Endothelial cell (in vitro differentiated cells): ENCODE results near the gene NDUFAF5. TPM values are rescaled to one million over a fixed set of nuclear protein-coding genes. Genes with fewer than 3 reads are reported as not detected.

Experiments used
- DNase-seq: peaks from one replicate; pipeline ENCODE4 v3.0.0; 2021; ENCODE audit warnings: low spot score
- H3K27ac Mint-ChIP-seq: one replicate; pipeline ENCODE4 v1.8.0; 2021; ENCODE audit warnings: mixed read lengths, inconsistent platforms; ENCODE audit not compliant: unreplicated experiment
- H3K27me3 Mint-ChIP-seq: one replicate; pipeline ENCODE4 v1.8.0; 2021; ENCODE audit warnings: mild to moderate bottlenecking, moderate library complexity, mixed read lengths, inconsistent platforms; ENCODE audit not compliant: unreplicated experiment
- H3K36me3 Mint-ChIP-seq: one replicate; pipeline ENCODE4 v1.8.0; 2021; ENCODE audit warnings: mild to moderate bottlenecking, low read depth, mixed read lengths, inconsistent platforms; ENCODE audit not compliant: unreplicated experiment
- H3K4me1 Mint-ChIP-seq: one replicate; pipeline ENCODE4 v1.8.0; 2021; ENCODE audit warnings: mild to moderate bottlenecking, mixed read lengths, inconsistent platforms; ENCODE audit not compliant: unreplicated experiment
- H3K4me3 Mint-ChIP-seq: one replicate; pipeline ENCODE4 v1.8.0; 2021; ENCODE audit warnings: mild to moderate bottlenecking, mixed read lengths, inconsistent platforms; ENCODE audit not compliant: unreplicated experiment
- H3K9me3 Mint-ChIP-seq: one replicate; pipeline ENCODE4 v1.8.0; 2021; ENCODE audit warnings: mixed read lengths, inconsistent platforms; ENCODE audit not compliant: unreplicated experiment
- total RNA-seq: library from RNA; stranded (reverse); fragmentation: NEBNext Ultra II Directional; extraction: Animal tissue kit (Norgen Biotek cat#: 25700); gene quantifications from one replicate; pipeline ENCODE4 v1.2.1, GENCODE V29; 2021; ENCODE audit not compliant: unreplicated experiment
- TF ChIP-seq, protein P1 (sequence below): fragments of 200-600 bp; sonication (generic); IDR thresholded peaks from one replicate; pipeline ENCODE4 v1.5.0; 2021; ENCODE audit warnings: antibody characterized with exemption; ENCODE audit not compliant: unreplicated experiment

NDUFAF5 gene
- total RNA-seq, 1 donor from 2014 or later, result 22.5 TPM

DNA sequence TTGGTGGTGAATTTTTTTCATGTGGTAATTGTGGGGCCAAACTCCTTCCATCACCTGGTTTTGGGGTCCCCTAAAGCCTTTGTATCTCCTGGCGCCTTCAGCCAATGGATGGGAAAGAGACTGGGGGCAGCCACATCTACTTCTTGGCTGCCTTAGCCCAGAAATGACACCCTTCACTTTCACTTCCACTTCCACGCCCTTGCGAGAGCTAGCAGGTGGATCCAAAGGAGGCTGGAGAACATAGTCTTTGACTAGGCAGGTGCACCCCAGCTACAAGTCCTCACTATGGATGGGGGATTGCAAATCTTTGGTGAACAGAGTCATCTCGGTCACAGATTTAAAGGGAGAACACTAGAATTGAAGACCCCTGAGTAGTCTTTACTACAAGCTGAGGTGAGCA, 70.8 kb downstream of the NDUFAF5 start:
- Mint-ChIP-seq H3K27ac (no peak overlapping the region), H3K9me3 (no peaks in the 10 kb centered on the region), H3K27me3 (peaks cover 3% of the 10 kb centered on the region), H3K36me3 (no peaks in the 10 kb centered on the region), H3K4me1 (peaks cover 3% of the 10 kb centered on the region), H3K4me3 (no peak overlapping the region)
- TF ChIP-seq, protein P1, sequence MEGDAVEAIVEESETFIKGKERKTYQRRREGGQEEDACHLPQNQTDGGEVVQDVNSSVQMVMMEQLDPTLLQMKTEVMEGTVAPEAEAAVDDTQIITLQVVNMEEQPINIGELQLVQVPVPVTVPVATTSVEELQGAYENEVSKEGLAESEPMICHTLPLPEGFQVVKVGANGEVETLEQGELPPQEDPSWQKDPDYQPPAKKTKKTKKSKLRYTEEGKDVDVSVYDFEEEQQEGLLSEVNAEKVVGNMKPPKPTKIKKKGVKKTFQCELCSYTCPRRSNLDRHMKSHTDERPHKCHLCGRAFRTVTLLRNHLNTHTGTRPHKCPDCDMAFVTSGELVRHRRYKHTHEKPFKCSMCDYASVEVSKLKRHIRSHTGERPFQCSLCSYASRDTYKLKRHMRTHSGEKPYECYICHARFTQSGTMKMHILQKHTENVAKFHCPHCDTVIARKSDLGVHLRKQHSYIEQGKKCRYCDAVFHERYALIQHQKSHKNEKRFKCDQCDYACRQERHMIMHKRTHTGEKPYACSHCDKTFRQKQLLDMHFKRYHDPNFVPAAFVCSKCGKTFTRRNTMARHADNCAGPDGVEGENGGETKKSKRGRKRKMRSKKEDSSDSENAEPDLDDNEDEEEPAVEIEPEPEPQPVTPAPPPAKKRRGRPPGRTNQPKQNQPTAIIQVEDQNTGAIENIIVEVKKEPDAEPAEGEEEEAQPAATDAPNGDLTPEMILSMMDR, result no peak
- DNase-seq, result no peak

DNA sequence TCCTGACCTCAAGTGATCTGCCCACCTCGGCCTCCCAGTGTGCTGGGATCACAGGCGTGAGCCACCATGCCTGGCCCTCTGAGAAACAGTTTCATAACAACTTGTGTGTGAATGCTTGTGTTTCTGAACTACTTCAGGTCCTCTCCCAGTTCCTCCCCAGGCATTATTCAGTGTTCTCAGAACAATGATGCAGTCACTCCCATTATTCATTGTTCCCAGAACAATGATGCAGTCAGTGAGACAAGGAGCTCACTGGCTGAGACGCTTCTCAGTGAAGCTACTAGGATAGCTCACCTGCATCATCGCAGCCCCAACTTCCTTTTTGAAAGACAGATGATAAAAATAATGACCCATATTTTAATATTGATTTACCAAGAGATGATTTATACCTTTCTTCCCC, 71.5 kb downstream of the NDUFAF5 start:
- Mint-ChIP-seq H3K9me3 (no peaks in the 10 kb centered on the region), H3K27ac (no peak overlapping the region), H3K27me3 (peaks cover 3% of the 10 kb centered on the region), H3K4me3 (no peak overlapping the region), H3K4me1 (peaks cover 3% of the 10 kb centered on the region), H3K36me3 (no peaks in the 10 kb centered on the region)
- TF ChIP-seq, protein P1, result no peak
- DNase-seq, result no peak

DNA sequence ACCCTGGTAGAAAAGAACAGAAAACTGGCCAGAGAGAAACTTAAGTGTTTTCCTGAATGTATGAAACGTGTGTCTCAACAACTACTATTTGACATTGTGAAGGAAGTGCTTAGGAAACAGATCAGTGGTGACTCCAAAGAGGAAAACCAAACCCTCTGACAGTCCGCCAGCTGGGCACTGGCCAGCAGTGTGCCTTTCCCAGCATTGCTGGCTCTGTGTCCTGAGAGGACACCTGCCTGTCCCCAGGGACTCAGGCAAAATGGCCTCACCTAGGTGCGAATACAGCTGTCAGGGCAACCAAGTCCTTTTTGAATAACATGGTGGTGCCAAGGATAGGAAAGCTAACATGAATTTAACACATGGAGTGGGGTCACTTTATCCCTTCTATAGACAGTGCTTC, 72.5 kb downstream of the NDUFAF5 start:
- Mint-ChIP-seq H3K27ac (no peak overlapping the region), H3K9me3 (no peaks in the 10 kb centered on the region), H3K4me3 (no peak overlapping the region), H3K36me3 (no peaks in the 10 kb centered on the region), H3K4me1 (peaks cover 3% of the 10 kb centered on the region), H3K27me3 (peaks cover 3% of the 10 kb centered on the region)
- TF ChIP-seq, protein P1, result no peak
- DNase-seq, result no peak

DNA sequence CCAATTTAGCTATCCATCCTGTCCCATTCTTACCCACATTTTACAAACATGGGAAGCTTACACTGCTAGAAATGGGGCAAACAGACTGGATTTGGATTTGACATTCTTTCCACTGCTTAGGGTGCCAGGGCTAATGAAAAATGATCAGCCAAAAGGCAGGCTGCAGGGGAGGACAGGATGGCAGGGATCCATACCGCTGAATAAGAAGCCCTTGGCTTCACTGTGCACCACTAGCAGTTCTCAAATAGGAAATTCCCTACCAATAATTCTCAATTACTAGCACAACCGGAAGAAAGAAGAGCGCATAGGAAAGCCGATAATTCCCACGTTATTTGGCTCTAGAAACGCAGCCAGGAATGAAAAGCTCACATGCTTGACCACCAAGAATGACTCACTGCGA, 73.1 kb downstream of the NDUFAF5 start:
- Mint-ChIP-seq H3K27me3 (peaks cover 3% of the 10 kb centered on the region), H3K27ac (no peak overlapping the region), H3K4me1 (peaks cover 3% of the 10 kb centered on the region), H3K4me3 (no peak overlapping the region), H3K9me3 (no peaks in the 10 kb centered on the region), H3K36me3 (no peaks in the 10 kb centered on the region)
- no peak for DNase-seq
- TF ChIP-seq, protein P1, result no peak

DNA sequence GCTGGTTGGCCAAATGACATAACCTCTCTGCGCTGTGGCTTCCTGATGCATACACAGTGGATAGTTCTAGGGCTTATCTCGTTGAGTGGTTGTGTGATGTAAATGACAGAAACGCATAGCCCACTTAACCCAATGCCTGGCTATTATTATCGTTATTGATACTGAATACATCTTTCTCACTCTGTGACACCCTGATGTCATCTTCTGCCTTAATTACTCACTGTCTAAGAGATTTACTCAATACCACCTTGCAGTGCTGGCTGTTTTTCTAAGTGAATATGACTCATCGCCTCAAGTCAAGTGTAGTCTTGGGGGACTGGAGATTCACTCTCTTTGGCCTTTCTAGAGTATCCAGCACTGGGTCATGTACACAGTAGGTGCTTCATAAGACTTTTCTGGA, 73.6 kb downstream of the NDUFAF5 start:
- Mint-ChIP-seq H3K9me3 (no peaks in the 10 kb centered on the region), H3K4me3 (no peak overlapping the region), H3K27me3 (peaks cover 3% of the 10 kb centered on the region), H3K27ac (no peak overlapping the region), H3K4me1 (peaks cover 3% of the 10 kb centered on the region), H3K36me3 (no peaks in the 10 kb centered on the region)
- TF ChIP-seq, protein P1, result no peak
- no peak for DNase-seq
